ENCODE measurements around the gene MRTO4. TPM values are rescaled to one million over a fixed set of nuclear protein-coding genes. Genes with fewer than 3 reads are reported as not detected.
"Not testable (repeated sequence)": the region's sequence is repeated elsewhere in the genome, so short reads cannot be mapped to it uniquely, and the experiment has no call there.

MRTO4 gene
- total and polyA plus RNA-seq, 10 of the 15 experiments (the other 5 are each of a cell fraction or from before 2014, with no cell fraction given): 43.5 to 99.5 (median 69.7) TPM

GRCh38 chr1:19300211-19300610, 48.6 kb downstream of the MRTO4 start (continued):
- no peak for TF ChIP-seq E4F1 (IDR thresholded peaks at IDR 0.05; ENCODE audit: borderline replicate concordance, partially characterized antibody)
- TF ChIP-seq NFYA (IDR thresholded peaks at IDR 0.05; ENCODE audit: borderline replicate concordance, low read depth, low read length): no peak
- no peak for TF ChIP-seq CUX1 (IDR thresholded peaks at IDR 0.05; ENCODE audit: insufficient replicate concordance, low read depth, low read length)
- no peak for TF ChIP-seq KDM1A (IDR thresholded peaks at IDR 0.05; ENCODE audit: borderline replicate concordance)
- TF ChIP-seq E2F4 (IDR thresholded peaks at IDR 0.05; ENCODE audit: low read depth, low read length): no peak

GRCh38 chr1:19304081-19304480, 52.5 kb downstream of the MRTO4 start:
- H3K4me2 ChIP-seq (ENCODE audit: control insufficient read depth, insufficient read depth); SMC1A ChIA-PET (ENCODE audit: uncharacterized antibody, unreplicated experiment); H3K4me3 ChIP-seq; H3K4me1 ChIP-seq (ENCODE audit: control insufficient read depth, insufficient read depth, low read length); POLR2A ChIA-PET; H2AFZ ChIP-seq (ENCODE audit: control insufficient read depth, low read depth, low read length); H4K20me1 ChIP-seq (ENCODE audit: control insufficient read depth, insufficient read depth); RAD21 ChIA-PET (ENCODE audit: unreplicated experiment); H3K36me3 ChIP-seq (ENCODE audit: control insufficient read depth in 2 of 2, insufficient read depth in 2 of 2, low read length in 1 of 2); H3K27ac ChIP-seq (ENCODE audit: control insufficient read depth, insufficient read depth); FAIRE-seq; BruUV-seq (replicated peaks); H3K27me3 ChIP-seq (replicated peaks in 1 of 2; ENCODE audit: control insufficient read depth in 2 of 2, insufficient read depth in 2 of 2, low read length in 1 of 2); DNase-seq (ENCODE audit: low read depth, low spot score); H3K79me2 ChIP-seq (ENCODE audit: control insufficient read depth, insufficient read depth, low read length); H3K9ac ChIP-seq (ENCODE audit: control insufficient read depth, insufficient read depth, low read length); ATAC-seq; H3K9me3 ChIP-seq (replicated peaks; ENCODE audit: control insufficient read depth, insufficient read depth, low read length); intact Hi-C loops (cut with micrococcal nuclease; ENCODE audit: unreplicated experiment); in situ Hi-C loops (cut with MboI): not testable (repeated sequence)
- CTCF ChIA-PET: interaction anchor here (0.8 kb wide), 1 partner anchor 37 kb away, joined by 3 read pairs; no protein-coding TSS in a partner anchor
- 98% methylated on average over 10 of the region's 10 CpGs for WGBS (ENCODE audit: insufficient coverage, insufficient replicate concordance, low lambda C conversion rate, missing lambda C conversion rate)

Data from GM12878 (cell line).